Pancreas (tissue), 10 donors: ENCODE results near the gene SAE1. TPM values are rescaled to one million over a fixed set of nuclear protein-coding genes. Genes with fewer than 3 reads are reported as not detected.

Source experiments
- ATAC-seq, 4 donors: fragments of 200-7000 bp; cut with Tn5 transposase; one replicate each; pipeline versions ENCODE4 v1.8.0 to v1.9.1; 2020; ENCODE audit warnings: mild to moderate bottlenecking in 4 of 4, moderate library complexity in 4 of 4
- DNase-seq, 6 donors: peaks; one replicate each; pipeline ENCODE4 v3.0.0-alpha.2; 2020
- FAIRE-seq: peaks from 2 replicates; lab custom pipeline; 2012; peaks lifted over from hg19 to GRCh38; lab: Jason Lieb, UNC
- H3K27ac ChIP-seq, 4 donors: fragments of 200-600 bp; sonication (generic); 1 replicate in 3 of 4; 2 replicates in 1 of 4; pipeline versions ENCODE4 v1.5.0 to v1.8.0; 2020
- H3K27me3 ChIP-seq, 4 donors: fragments of 200-600 bp; one replicate each; pipeline ENCODE4 v1.8.0; 2021
- H3K36me3 ChIP-seq, 3 donors: fragments of 200-600 bp; sonication (generic) in 1 of 3; one replicate each; pipeline versions ENCODE4 v1.5.0 to v1.8.0; 2020 to 2021
- H3K4me1 ChIP-seq, 3 donors: fragments of 200-600 bp; one replicate each; pipeline ENCODE4 v1.8.0; 2021
- H3K4me3 ChIP-seq, 4 donors: fragments of 200-600 bp; sonication (generic) in 2 of 4; one replicate each; pipeline versions ENCODE4 v1.5.0 to v1.8.0; 2020 to 2021
- H3K9me3 ChIP-seq, 4 donors: fragments of 200-600 bp; one replicate each; pipeline ENCODE4 v1.8.0; 2021
- CTCF ChIP-seq, 4 donors: fragments of 200-600 bp; sonication (generic) in 3 of 4; IDR thresholded peaks; one replicate each; pipeline versions ENCODE4 v1.5.0 to v1.8.0; 2021; ENCODE audit warnings: antibody characterized with exemption in 4 of 4
- WGBS, 2 donors: extraction: QIAGEN DNeasy Blood & Tissue Kit; methylation state at CpG; one replicate each; pipeline ENCODE4 v1.1.7; 2013; 5-methylcytosine and 5-hydroxymethylcytosine counted together
- intact Hi-C, 3 donors: fragments of 100-400 bp; cut with DNase I; formaldehyde crosslinking; loops; one replicate each; pipeline versions ENCODE4 v1.11.1 to v1.14.2; 2022
- polyA plus RNA-seq, 2 donors: library from polyadenylated mRNA; stranded (reverse); fragments of 200-250 nt; gene quantifications; one replicate each; pipeline ENCODE4 v1.2.3, GENCODE V29; 2013
- total RNA-seq, 6 donors: library from RNA; stranded (reverse); fragmentation: NEBNext Ultra II Directional in 4 of 6; extraction: Animal tissue kit (Norgen Biotek cat#: 25700) in 4 of 6; gene quantifications; one replicate each; pipeline versions ENCODE4 v1.2.1 to v1.2.4, GENCODE V29; 2021 to 2023
- donor health status: healthy with polysubstance abuse.
- donor health status: DM: no; HTN: no; CAD: no; lungs with moderate emphysema.
- donor health status: DM: no; HTN: no; CAD: no.
- donor health status: control.
- donor health status: control.
- donor health status: Bipolar disorder and iron deficiency.
- donor health status: DM: yes; HTN: yes; CAD: no.
- donor health status: DM: no; HTN: no; CAD: no.
- donor health status: DM: no; HTN: no; CAD: no.
- donor health status: DM: yes; HTN: yes; CAD: no.

SAE1 gene
- total and polyA plus RNA-seq, 8 donors, result 10.0 to 25.8 (median 20.1) TPM

- ATAC-seq (no peak), FAIRE-seq (no peak)
- H3K27ac ChIP-seq, result no peak overlapping the region
These were observed 57.2 kb downstream of the SAE1 start for GRCh38 chr19:47187797-47188196.

GRCh38 chr19:47188507-47189033, 57.9 kb downstream of the SAE1 start:
- Histone ChIP-seq H3K4me1 (peaks cover 15 to 24% (median 23%) of the 10 kb centered on the region in 3 donors), H3K4me3 (no peak overlapping the region), H3K36me3 (peaks cover 0 to under 1% (median 0%) of the 10 kb centered on the region in 3 donors), H3K27ac (peak overlapping the region in 1 of 4 donors; percentile 33), H3K27me3 (no peaks in the 10 kb centered on the region), H3K9me3 (no peaks in the 10 kb centered on the region)
- no peak for DNase-seq
- no peak for TF ChIP-seq CTCF (IDR thresholded peaks at IDR 0.05)
- intact Hi-C loops, result no loop called here
- FAIRE-seq, result no peak
- 69 to 80% methylated on average over 5 of the region's 5 CpGs for WGBS, 2 donors
- no peak for ATAC-seq

More at GRCh38 chr19:47187797-47188196, 57.2 kb downstream of the SAE1 start:
- TF ChIP-seq CTCF (IDR thresholded peaks at IDR 0.05), result no peak
- WGBS, 2 donors, result 95 to 96% methylated on average over 6 of the region's 6 CpGs
- no peak overlapping the region for H3K4me3 ChIP-seq
- H3K27me3 ChIP-seq, result no peaks in the 10 kb centered on the region
- DNase-seq, result no peak
- peaks cover 15 to 24% (median 23%) of the 10 kb centered on the region in 3 donors for H3K4me1 ChIP-seq
- intact Hi-C loops, result no loop called here
- H3K9me3 ChIP-seq, result no peaks in the 10 kb centered on the region
- peaks cover 0 to 4% (median 0%) of the 10 kb centered on the region in 3 donors for H3K36me3 ChIP-seq

GRCh38 chr19:47190167-47190727, 59.6 kb downstream of the SAE1 start:
- no peaks in the 10 kb centered on the region for H3K36me3 ChIP-seq
- H3K4me3 ChIP-seq, result no peak overlapping the region
- TF ChIP-seq CTCF (IDR thresholded peaks at IDR 0.05), result no peak
- H3K9me3 ChIP-seq, result no peaks in the 10 kb centered on the region
- ATAC-seq (peak; percentile 73 to 82 (median 75)), DNase-seq (peak; percentile 51 to 65 (median 60)), FAIRE-seq (no peak)
- H3K4me1 ChIP-seq, result peaks cover 15 to 24% (median 23%) of the 10 kb centered on the region in 3 donors
- intact Hi-C loops, result no loop called here
- no peaks in the 10 kb centered on the region for H3K27me3 ChIP-seq
- peak overlapping the region; percentile 13 to 49 (median 30) for H3K27ac ChIP-seq
- WGBS, 2 donors, result 9 to 14% methylated on average over 12 of the region's 12 CpGs

GRCh38 chr19:47195434-47195833, 64.8 kb downstream of the SAE1 start:
- ATAC-seq (no peak), DNase-seq (no peak), FAIRE-seq (no peak)
- WGBS, 2 donors, result 83 to 97% methylated on average over 1 of the region's 1 CpG
- Histone ChIP-seq H3K27me3 (no peaks in the 10 kb centered on the region), H3K4me1 (peaks cover 3 to 13% (median 8%) of the 10 kb centered on the region in 3 donors), H3K9me3 (no peaks in the 10 kb centered on the region), H3K4me3 (no peak overlapping the region), H3K36me3 (no peaks in the 10 kb centered on the region), H3K27ac (no peak overlapping the region)
- TF ChIP-seq CTCF (IDR thresholded peaks at IDR 0.05), result no peak
- intact Hi-C loops, result no loop called here

- no peak for FAIRE-seq
- no peak overlapping the region for H3K27ac ChIP-seq
- H3K36me3 ChIP-seq, result no peaks in the 10 kb centered on the region
- no peak for TF ChIP-seq CTCF (IDR thresholded peaks at IDR 0.05)
- DNase-seq, result no peak
- no peak overlapping the region for H3K4me3 ChIP-seq
- H3K4me1 ChIP-seq, result peaks cover 0 to 4% (median 0%) of the 10 kb centered on the region in 3 donors
- H3K27me3 ChIP-seq, result no peaks in the 10 kb centered on the region
- ATAC-seq, result no peak
- intact Hi-C loops, result no loop called here
- WGBS, 2 donors, result 94 to 96% methylated on average over 4 of the region's 4 CpGs
- H3K9me3 ChIP-seq, result no peaks in the 10 kb centered on the region
These were observed 66.5 kb downstream of the SAE1 start for GRCh38 chr19:47197141-47197540.
